Stimulated activated effector memory CD8-positive, alpha-beta T cell treated with anti-CD3 and anti-CD28 coated beads, Interleukin-12 subunit alpha, Interleukin-12 subunit beta, amount 100 ng/mL, for 72 hours (primary cell): ENCODE measurements around the gene BAG5.
"Not testable (repeated sequence)": the region's sequence is repeated elsewhere in the genome, so short reads cannot be mapped to it uniquely, and the experiment has no call there.

Experiments used
- ATAC-seq: fragments of 150-1000 bp; cut with Tn5 transposase; 2 replicates; pipeline ENCODE4 v1.10.0; 2021
- DNase-seq, 2 donors: peaks; one replicate each; pipeline ENCODE4 v3.0.0; 2021 to 2022; ENCODE audit warnings: low spot score in 2 of 2
- H3K27ac Mint-ChIP-seq: one replicate; pipeline ENCODE4 v1.8.0; 2022; ENCODE audit warnings: mild to moderate bottlenecking, mixed read lengths
- H3K36me3 Mint-ChIP-seq: one replicate; pipeline ENCODE4 v1.8.0; 2022; ENCODE audit warnings: mild to moderate bottlenecking, mixed read lengths
- H3K4me1 Mint-ChIP-seq: one replicate; pipeline ENCODE4 v1.8.0; 2022; ENCODE audit warnings: mixed read lengths
- H3K4me3 Mint-ChIP-seq: one replicate; pipeline ENCODE4 v1.8.0; 2022; ENCODE audit warnings: mild to moderate bottlenecking, mixed read lengths
- H3K9me3 Mint-ChIP-seq: one replicate; pipeline ENCODE4 v1.8.0; 2022; ENCODE audit warnings: mixed read lengths

The BAG5 gene, protein sequence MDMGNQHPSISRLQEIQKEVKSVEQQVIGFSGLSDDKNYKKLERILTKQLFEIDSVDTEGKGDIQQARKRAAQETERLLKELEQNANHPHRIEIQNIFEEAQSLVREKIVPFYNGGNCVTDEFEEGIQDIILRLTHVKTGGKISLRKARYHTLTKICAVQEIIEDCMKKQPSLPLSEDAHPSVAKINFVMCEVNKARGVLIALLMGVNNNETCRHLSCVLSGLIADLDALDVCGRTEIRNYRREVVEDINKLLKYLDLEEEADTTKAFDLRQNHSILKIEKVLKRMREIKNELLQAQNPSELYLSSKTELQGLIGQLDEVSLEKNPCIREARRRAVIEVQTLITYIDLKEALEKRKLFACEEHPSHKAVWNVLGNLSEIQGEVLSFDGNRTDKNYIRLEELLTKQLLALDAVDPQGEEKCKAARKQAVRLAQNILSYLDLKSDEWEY

DNA sequence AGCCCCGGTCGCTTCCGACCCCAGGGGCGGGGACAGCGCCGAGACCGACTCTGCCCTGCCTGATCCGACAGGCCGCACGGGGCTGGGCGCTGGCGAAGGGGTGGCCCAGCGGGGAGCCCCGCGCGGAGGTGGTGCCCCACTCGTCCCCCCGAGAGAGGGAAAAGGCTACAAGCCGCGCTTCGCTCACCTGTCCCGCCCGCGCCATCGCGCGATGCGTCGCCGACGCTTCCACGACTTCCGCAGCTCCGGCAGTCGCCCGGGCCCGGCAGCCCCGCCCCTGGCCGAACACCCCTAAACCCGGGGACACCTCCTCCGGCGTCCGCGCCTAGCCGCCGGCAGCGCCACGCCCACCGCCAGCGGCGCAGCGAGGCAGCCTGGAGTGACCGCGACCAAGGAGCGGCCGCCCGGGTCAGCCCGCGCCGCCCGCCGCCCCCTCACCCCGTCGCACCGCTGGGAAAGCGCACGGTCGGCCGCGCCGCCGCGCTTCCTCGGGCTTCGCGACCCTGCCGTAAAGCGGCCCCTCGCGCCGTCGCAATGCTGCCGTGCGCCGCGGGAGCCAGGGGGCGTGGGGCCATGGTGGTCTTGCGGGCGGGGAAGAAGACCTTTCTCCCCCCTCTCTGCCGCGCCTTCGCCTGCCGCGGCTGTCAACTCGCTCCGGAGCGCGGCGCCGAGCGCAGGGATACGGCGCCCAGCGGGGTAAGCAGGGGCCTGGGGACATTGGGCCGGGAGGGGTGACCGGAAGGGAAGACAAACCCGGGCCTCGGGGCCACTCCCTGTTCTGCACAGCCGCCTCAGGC is at the start of gene BAG5, which contains the start of gene COA8:
Gene BAG5 (minus strand): TSS at position 229 of the 797 bp plus-strand sequence. CDS start 1,493 bp downstream, outside the sequence.
Gene COA8 (plus strand): TSS at position 532 of the 797 bp plus-strand sequence. CDS start 42 bp downstream, at position 574.
- ATAC-seq (peak; percentile 89), DNase-seq (peak; percentile 88 to 96)
- Mint-ChIP-seq H3K9me3 (no peaks in the 10 kb centered on the region), H3K4me1 (peaks cover 40% of the 10 kb centered on the region), H3K4me3 (peak within 1 kb of the TSS; percentile 99), H3K27ac (peak within 1 kb of the TSS; percentile 97), H3K36me3 (peaks cover 51% of the 10 kb centered on the region)

DNA sequence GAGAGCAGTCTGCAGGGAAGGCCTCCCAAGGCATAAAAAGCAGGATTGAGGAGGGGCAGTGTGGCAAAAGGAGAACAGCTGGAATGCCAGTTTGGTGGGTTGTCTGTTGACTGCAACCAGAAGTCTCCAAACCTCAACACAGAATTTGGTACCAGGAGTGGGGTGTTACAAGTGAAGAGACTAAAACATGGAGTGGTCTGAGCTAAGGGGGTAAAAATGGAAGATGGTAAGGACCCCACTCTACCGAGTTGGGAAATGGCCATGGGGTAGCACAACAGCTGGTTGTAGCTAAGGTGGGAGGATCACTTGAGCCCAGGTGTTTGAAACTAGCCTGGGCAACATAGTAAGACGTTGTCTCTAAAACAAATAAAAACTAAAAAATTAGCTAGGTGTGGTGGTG is 48.8 kb upstream of the BAG5 start:
- H3K4me1 Mint-ChIP-seq = peaks cover 22% of the 10 kb centered on the region

DNA sequence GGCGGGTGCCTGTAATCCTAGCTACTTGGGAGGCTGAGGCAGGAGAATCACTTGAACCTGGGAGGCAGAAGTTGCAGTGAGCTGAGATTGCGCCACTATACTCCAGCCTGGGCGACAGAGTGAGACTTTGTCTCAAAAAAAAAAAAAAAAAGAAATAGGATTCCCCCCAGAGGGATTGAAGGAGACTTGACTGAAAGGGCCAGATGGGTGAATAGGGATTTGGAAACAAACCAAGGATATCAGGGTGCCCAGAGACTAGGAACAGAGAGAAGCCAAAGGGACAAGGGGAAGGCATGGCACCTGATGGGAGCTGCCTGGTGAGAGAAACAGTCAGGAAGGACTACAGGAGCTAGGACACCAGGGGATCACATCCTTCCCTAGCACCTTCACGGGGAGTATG is 46.6 kb upstream of the BAG5 start:
- peaks cover 22% of the 10 kb centered on the region for H3K4me1 Mint-ChIP-seq
- DNase-seq, H3K4me3 Mint-ChIP-seq, ATAC-seq, H3K36me3 Mint-ChIP-seq, H3K9me3 Mint-ChIP-seq, H3K27ac Mint-ChIP-seq: not testable (repeated sequence)

More for the DNA sequence above, 48.8 kb upstream of the BAG5 start:
- H3K4me3 Mint-ChIP-seq = no peak overlapping the region
- no peaks in the 10 kb centered on the region for H3K36me3 Mint-ChIP-seq
- H3K9me3 Mint-ChIP-seq = peaks cover 7% of the 10 kb centered on the region
- no peak overlapping the region for H3K27ac Mint-ChIP-seq
- DNase-seq = no peak
- ATAC-seq = no peak

DNA sequence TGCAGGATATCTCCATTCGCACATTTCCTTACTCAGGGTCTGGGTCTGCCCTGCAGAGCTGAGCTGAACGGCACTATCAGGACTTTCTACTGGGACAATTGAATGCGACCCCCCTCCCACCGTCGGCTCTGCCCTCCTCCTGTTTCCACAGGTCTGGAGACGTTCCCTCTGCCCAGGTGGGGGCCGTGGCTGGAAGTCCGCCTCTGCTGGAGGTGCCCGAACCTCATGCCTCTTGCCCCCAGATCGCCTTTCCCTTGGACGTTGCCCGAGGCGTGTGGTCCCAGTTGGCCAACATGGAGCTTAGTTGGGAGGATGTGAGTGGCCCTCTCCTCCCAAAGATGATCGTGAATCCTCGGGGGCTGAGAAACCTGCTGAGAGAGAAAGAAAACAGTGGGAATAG is 45.4 kb upstream of the BAG5 start:
- peaks cover 22% of the 10 kb centered on the region for H3K4me1 Mint-ChIP-seq
- ATAC-seq (peak; percentile 9), DNase-seq (no peak)
- H3K36me3 Mint-ChIP-seq = no peaks in the 10 kb centered on the region
- H3K27ac Mint-ChIP-seq = peak overlapping the region; percentile 67
- H3K9me3 Mint-ChIP-seq = peaks cover 7% of the 10 kb centered on the region
- peak overlapping the region; percentile 70 for H3K4me3 Mint-ChIP-seq

DNA sequence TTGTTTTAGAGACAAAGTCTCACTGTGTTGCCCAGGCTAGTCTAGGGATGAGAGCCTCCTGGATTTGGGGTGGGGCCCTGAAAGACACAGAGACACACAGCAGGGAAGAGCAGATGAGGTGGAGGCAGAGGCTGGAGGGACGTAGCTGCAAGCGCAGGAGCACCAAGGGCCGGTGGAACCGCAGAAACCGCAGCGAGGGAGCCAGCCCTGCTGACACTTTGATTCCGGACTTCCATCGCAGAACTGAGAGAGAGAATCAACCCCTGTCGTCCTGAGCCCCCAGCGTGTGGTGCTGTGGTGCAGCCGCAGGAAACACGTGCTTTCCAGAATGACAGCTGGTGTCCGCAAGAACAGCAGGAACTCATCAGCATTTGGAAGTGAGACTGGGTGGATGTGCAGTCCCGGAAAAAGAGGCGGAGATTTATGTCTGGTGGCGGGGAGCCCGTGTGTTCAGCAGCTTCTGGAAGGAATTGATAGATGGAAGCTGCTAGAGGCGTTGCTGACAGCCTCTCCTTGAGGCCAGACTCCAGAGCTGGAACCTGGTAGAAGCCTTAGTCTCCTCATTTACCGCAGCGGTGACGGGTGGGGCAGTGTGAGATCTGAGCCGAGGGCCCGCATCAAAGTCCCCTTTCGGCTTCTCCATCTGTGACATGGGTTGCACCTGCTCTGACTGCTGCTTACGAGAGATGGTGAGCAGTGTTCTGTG is 44.7 kb upstream of the BAG5 start:
- peak overlapping the region; percentile 67 for H3K27ac Mint-ChIP-seq
- peak; percentile 27 to 74 for DNase-seq
- H3K4me3 Mint-ChIP-seq = peak overlapping the region; percentile 70
- peaks cover 7% of the 10 kb centered on the region for H3K9me3 Mint-ChIP-seq
- no peaks in the 10 kb centered on the region for H3K36me3 Mint-ChIP-seq
- peaks cover 22% of the 10 kb centered on the region for H3K4me1 Mint-ChIP-seq
- ATAC-seq = peak; percentile 85

DNA sequence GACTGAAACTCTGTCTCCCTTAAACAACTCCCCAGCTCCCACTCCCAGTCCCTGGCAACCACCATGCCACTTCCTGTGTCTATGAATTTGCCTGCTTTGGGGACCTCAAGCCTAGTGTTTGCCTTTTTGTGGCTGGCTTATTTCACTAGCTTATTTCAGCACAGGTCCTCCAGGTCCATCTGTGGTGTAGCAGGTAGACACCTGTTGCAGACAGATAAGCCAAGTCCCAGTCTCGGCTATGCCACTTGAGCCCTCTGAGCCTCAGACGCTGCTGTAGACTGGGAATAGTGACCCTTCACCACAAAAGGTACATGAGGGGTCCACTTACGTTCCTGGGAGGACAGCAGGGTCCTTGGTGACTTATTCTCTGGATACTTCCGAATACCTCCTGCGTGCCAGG is 42.2 kb upstream of the BAG5 start:
- no peak for DNase-seq
- H3K9me3 Mint-ChIP-seq = no peaks in the 10 kb centered on the region
- no peaks in the 10 kb centered on the region for H3K36me3 Mint-ChIP-seq
- peaks cover 22% of the 10 kb centered on the region for H3K4me1 Mint-ChIP-seq
- H3K27ac Mint-ChIP-seq = no peak overlapping the region
- no peak for ATAC-seq
- H3K4me3 Mint-ChIP-seq = no peak overlapping the region

DNA sequence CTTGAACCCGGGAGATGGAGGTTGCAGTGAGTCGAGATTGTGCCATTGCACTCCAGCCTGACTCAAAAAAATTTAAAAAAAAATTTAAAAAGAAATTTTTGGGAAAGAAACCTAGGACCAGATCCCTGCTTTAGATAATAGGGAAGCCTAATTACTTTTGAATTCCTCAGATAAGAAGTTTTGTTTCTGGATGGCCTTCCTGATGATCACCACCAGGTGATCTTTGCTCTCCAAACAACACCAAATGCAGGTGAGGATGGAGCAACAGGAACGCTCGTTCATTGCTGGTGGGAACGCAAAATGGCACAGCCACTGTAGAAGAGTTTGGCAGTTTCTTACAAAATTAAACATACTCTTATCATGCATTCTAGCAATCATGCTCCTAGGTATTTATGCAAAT is 38.0 kb upstream of the BAG5 start:
- Mint-ChIP-seq H3K4me3 (no peak overlapping the region), H3K9me3 (no peaks in the 10 kb centered on the region), H3K27ac (no peak overlapping the region), H3K4me1 (no peaks in the 10 kb centered on the region), H3K36me3 (peaks cover 4% of the 10 kb centered on the region)
- DNase-seq (no peak), ATAC-seq (no peak)

DNA sequence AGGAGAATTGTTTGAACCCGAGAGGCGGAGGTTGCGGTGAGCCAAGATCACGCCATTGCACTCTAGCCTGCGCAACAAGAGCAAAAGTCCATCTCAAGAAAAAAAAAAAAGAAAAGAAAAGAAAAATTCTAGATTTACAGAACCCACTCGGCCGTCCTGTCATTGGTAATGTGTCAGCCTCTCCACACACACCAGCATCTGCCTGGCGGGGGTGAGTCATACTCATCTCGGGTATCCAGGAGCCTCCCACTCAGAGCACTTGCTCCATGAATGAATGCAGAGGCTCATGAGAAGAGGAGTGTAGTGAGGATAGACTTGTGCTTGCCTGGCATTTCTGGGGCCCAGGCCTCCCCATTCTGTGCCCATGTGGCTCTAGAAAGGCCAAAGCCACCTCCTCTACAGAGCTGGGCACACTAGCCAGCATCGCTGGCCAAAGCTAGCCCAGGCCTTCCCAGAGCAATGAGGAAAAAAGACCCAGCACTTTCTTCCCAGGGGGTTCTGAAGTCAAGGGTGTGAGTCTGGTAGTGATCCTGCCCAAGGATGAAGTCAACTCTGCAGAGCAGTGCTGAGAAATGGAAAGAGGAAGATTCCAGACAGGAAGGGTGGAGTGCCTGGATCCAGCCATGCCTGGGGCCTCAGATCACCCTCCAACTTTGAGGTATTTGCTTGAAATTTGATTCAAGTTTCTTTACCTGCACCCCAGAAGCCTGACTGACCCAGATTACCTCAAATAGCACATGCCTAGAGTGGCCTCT is 35.3 kb upstream of the BAG5 start:
- DNase-seq = no peak
- H3K27ac Mint-ChIP-seq = peak overlapping the region; percentile 26
- no peak for ATAC-seq
- H3K4me3 Mint-ChIP-seq = no peak overlapping the region
- H3K36me3 Mint-ChIP-seq = peaks cover 4% of the 10 kb centered on the region
- H3K4me1 Mint-ChIP-seq = no peaks in the 10 kb centered on the region
- no peaks in the 10 kb centered on the region for H3K9me3 Mint-ChIP-seq

DNA sequence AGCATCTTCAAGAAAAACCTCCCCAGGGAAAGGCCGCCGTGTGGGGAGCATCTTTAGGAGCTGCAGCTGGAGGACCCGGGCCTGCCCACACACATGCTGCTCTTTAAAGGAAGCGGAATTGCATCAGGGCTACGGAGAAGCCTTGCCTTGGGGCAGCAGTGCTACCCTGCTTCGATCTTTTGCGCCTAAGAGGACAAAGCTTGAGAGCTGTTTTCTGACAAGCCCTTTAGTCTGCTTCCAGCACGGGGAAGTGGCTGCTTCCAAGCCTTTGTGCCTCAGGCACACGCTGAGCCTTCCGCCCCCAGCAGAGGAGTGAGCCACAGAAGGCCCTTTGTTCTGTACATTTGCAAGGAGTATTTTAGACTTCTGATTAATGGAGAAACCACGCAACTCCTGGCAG is 31.8 kb upstream of the BAG5 start:
- Mint-ChIP-seq H3K36me3 (peaks cover 17% of the 10 kb centered on the region), H3K9me3 (no peaks in the 10 kb centered on the region), H3K4me1 (no peaks in the 10 kb centered on the region), H3K4me3 (no peak overlapping the region), H3K27ac (no peak overlapping the region)
- DNase-seq (no peak), ATAC-seq (no peak)

DNA sequence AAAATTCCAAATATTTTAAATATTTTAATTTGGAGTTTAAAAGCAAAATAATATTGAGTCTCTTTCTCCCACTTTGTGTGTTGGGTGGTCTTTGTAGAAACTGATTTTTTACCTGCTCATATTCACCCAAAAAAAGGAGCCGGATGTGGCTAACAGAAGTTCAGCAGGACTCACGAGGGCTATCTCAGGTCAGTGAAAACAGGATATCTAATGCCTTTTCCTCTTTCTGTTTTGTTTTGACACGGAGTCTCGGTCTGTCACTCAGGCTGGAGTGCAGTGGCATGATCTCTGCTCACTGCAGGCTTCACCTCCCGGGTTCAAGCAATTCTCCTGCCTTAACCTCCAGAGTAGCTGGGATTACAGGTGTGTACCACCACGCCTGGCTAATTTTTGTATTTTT is 31.1 kb upstream of the BAG5 start:
- no peak overlapping the region for H3K4me3 Mint-ChIP-seq
- no peaks in the 10 kb centered on the region for H3K9me3 Mint-ChIP-seq
- H3K4me1 Mint-ChIP-seq = no peaks in the 10 kb centered on the region
- ATAC-seq (peak; percentile 54), DNase-seq (no peak)
- H3K36me3 Mint-ChIP-seq = peaks cover 24% of the 10 kb centered on the region
- H3K27ac Mint-ChIP-seq = peak overlapping the region; percentile 60

DNA sequence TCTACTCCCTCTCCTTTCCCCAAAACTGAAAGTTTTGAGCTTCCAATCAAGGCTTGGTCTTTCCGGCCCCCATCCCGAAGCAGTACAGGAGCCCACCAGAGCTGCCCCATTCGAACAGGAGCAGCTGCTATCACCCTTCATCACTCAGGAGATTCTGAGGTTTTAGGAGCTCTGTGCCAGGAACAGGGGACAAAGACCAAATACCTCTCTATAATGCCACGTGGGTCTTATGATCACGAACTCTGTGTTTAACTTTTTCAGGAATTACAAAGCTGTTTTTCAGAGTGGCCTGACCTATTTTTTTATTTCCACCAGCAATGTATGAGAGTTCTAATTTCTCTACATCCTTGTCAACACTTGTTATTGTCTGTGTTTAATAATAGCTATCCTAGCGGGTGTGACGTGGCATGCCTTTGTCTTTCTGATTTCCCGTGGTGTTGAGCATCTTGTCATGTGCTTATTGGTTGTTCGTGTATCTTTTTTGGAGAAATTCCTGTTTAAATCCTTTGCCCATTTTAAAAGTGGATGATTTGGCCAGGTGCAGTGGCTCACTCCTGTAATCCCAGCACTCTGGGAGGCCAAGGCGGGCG is 22.0 kb upstream of the BAG5 start:
- no peaks in the 10 kb centered on the region for H3K4me1 Mint-ChIP-seq
- ATAC-seq (no peak), DNase-seq (no peak)
- peaks cover 63% of the 10 kb centered on the region for H3K36me3 Mint-ChIP-seq
- H3K9me3 Mint-ChIP-seq = no peaks in the 10 kb centered on the region
- no peak overlapping the region for H3K27ac Mint-ChIP-seq
- no peak overlapping the region for H3K4me3 Mint-ChIP-seq

DNA sequence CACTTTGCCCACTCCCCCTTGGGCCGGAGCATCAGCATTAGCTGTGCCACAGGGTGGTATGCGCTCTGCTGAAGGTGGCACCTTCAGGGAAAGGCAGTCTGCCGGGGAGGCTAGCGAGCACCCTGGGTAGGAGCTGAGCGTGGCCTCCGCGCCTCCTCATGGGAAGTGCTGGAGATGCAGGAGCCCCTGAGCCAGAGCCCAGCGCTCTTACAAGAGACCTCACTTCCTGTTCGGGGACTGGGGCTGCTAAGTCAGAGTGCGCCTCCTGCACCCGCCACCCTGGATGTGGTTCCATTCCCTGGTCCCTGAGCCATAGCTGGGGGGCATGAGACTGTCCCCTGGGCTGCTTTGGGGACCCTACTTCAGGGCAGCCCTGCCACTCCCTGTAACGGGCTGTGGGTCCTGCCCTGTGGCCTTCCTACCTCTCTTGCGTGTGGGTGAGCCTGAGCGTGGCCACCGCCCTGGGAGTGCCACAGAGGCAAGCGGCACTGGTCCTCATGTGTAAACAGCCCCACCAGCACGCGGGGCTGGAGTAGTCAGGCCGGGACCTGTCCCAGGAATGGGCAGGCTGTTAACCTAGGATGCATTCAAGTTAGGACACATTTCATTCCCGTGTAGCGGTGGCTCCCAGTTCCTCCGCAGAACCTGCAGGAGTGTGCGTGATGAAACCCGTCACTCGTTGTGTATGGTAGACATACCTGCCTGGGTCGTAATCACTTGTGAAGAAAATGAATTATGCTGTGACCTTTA is 19.7 kb upstream of the BAG5 start:
- Mint-ChIP-seq H3K4me1 (no peaks in the 10 kb centered on the region), H3K27ac (no peak overlapping the region), H3K9me3 (no peaks in the 10 kb centered on the region), H3K4me3 (no peak overlapping the region), H3K36me3 (peaks cover 66% of the 10 kb centered on the region)
- DNase-seq = no peak
- ATAC-seq = no peak

DNA sequence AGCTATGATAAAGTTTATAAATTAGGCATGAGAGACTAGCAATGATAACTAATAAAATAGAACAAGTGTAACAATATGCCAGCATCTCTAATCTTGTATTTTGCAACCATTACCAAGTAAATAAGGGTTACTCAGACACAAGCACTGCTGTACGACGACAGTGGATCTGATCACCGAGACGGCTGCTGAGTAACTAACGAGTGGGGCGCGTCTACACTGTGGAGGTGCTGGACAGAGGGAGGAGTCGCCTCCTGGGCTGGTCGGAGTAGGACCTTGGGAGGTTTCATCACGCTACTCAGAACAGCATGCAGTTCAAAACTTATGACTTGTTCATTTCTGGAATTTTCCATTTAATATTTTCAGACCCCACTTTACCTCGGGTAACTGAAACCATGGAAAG is 18.7 kb upstream of the BAG5 start:
- Mint-ChIP-seq H3K27ac (no peak overlapping the region), H3K4me3 (no peak overlapping the region), H3K36me3 (peaks cover 71% of the 10 kb centered on the region), H3K4me1 (no peaks in the 10 kb centered on the region), H3K9me3 (no peaks in the 10 kb centered on the region)
- DNase-seq = no peak
- no peak for ATAC-seq
